Measurements from ENCODE around the gene RTN4R.
"Not testable (repeated sequence)": the region's sequence is repeated elsewhere in the genome, so short reads cannot be mapped to it uniquely, and the experiment has no call there.

Gene RTN4R

DNA sequence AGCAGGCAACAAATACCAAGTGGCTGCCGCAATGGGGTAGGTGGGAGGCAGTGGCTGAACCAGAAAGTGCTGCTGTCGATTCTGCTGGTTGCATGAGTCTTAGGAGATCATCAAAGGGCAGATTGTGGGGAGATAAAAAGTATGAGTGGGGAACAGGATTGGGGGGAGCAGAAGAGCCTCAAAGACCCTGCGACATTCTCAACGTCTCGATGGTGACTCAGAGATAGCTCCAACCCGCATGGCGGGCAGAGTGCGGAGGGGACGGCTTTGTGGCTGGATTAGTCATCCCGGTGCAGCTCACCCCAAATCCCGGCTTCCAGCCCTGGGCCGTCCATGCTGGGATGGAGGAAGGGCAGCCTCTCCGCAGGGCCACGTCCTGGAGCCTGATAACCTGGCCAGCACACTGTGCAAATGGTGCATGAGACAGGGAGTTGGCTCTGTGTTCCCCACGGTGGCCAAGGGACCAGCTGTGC, 11.6 kb upstream of the RTN4R start:
- H3K27me3 ChIP-seq (ENCODE audit: control insufficient read depth, insufficient read depth, low read length): no peaks in the 10 kb centered on the region
- H3K4me3 ChIP-seq (ENCODE audit: low read length): no peak overlapping the region
- H3K36me3 ChIP-seq (ENCODE audit: control insufficient read depth, insufficient read depth, low read length): no peaks in the 10 kb centered on the region
- H3K4me1 ChIP-seq (ENCODE audit: control insufficient read depth, insufficient read depth, low read length): no peaks in the 10 kb centered on the region
- no peak overlapping the region for H3K9ac ChIP-seq (ENCODE audit: low read length)
- H3K27ac ChIP-seq (ENCODE audit: low read depth, low read length): no peak overlapping the region

DNA sequence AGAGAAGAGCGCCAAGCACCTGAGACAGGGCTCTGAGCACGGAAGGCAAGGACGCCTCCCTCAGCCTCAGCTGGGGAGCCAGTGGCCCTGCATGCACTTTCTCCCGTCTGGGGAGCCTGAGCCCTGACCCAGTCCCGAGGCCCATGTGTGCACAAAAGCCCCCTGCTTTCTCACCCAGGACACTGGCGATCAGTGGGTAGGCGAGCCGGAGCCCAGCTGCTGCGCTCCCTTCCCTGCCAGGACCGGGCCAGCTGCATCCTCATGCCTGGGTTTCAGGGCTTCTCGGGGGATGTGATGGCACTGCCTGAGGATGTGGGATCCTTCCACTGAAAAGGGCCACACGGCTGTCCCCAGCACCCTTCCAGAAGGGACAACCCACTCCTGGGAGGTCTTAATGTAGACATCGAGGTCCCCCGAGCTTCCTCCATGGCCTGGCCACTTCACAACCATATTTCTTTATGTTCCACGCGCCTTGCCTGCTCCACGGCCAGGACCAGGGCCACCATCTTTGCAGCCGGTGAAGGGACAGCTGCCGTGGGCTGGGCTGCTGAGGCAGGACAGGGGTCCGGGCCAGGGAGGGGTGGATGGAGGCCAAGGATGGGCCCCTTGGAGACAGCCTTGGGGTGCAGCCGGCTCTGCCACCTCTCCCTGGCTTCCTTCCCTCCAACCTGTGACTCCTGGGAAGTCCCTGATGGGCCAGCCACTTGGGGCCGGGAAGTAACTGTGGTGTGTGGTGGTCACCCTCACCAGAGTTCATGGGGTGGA, 10.8 kb upstream of the RTN4R start:
- H3K4me1 ChIP-seq (ENCODE audit: control insufficient read depth, insufficient read depth, low read length); H3K27ac ChIP-seq (ENCODE audit: low read depth, low read length); H3K27me3 ChIP-seq (ENCODE audit: control insufficient read depth, insufficient read depth, low read length); H3K9ac ChIP-seq (ENCODE audit: low read length); H3K4me3 ChIP-seq (ENCODE audit: low read length); H3K36me3 ChIP-seq (ENCODE audit: control insufficient read depth, insufficient read depth, low read length): not testable (repeated sequence)

DNA sequence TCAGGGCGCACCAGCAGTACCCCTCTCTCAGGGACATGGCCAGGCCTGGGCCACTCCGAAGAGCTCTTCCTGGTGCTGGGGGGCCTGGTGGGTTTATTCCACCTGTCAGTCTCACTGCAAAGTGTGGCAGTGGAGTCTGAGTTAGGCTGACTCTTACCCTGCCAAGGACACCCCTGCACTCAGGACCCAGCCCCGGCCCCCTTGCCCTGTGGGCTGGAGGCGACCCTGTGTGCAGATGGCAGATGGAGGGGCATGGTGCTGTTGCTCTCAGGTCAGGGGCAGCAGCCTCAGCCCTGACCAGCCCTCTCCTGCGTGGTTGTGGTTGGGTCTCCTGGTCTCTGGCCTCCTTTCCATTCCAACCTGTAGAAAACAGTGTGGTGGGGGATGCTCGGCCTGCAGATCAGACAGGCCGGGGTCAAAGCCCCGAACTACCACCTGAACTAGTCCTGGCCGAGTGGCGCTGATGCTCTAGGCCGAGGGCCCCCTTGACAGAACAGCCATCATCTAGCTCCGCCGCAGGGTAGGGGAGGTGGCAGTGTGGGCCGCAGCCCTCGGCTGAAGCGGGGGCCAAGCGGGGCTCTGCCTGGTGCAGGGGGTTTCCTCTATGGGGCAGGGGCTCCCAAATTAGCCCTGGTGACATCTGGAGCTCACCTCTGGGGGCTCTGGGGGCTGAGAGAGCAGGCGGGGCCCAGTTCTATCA, 10.0 kb upstream of the RTN4R start:
- not testable (repeated sequence) for H3K9ac ChIP-seq (ENCODE audit: low read length); H3K27me3 ChIP-seq (ENCODE audit: control insufficient read depth, insufficient read depth, low read length); H3K4me1 ChIP-seq (ENCODE audit: control insufficient read depth, insufficient read depth, low read length); H3K36me3 ChIP-seq (ENCODE audit: control insufficient read depth, insufficient read depth, low read length); H3K4me3 ChIP-seq (ENCODE audit: low read length); H3K27ac ChIP-seq (ENCODE audit: low read depth, low read length)

DNA sequence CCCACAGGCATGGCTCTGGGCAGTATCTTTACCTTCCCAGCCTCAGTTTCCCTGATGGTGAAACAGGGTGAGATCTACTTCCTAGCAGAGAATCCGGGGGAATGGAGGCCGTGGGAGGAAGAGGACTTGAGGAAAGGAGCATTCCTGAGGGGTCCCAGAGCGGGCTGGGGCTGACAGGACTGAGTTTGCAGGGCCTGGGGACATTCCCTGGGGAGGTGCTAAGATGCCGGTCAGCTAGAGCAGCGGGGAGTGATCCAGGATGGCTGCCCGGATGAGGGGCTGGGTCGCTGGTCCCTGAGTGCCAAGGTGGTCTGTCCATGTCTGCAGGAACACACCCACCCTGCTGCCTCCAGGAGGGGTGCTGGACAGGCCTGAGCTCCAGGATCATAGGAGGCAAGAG, 8.3 kb upstream of the RTN4R start:
- Histone ChIP-seq H3K36me3 (ENCODE audit: control insufficient read depth, insufficient read depth, low read length) (no peaks in the 10 kb centered on the region), H3K4me3 (ENCODE audit: low read length) (no peak overlapping the region), H3K9ac (ENCODE audit: low read length) (no peak overlapping the region), H3K27me3 (ENCODE audit: control insufficient read depth, insufficient read depth, low read length) (no peaks in the 10 kb centered on the region), H3K27ac (ENCODE audit: low read depth, low read length) (no peak overlapping the region), H3K4me1 (ENCODE audit: control insufficient read depth, insufficient read depth, low read length) (no peaks in the 10 kb centered on the region)

DNA sequence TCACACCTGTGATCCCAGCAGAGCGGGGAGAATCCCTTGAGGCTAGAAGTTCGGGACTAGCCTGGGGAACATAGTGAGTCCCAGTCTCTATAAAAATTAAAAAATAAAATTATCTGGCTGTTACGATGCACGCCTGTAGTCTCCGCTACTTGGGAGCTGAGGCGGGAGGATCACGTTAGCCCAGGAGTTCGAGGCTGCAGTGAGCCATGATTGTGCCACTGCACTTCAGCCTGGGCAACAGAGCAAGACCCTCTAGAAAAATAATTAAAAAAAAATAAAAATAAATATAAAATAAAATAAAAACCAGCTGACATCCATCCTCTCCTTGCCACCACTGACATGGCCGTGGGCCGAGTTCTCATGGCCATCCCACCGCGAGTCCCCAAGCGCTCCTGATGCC, 7.7 kb upstream of the RTN4R start:
- no peak overlapping the region for H3K27ac ChIP-seq (ENCODE audit: low read depth, low read length)
- H3K9ac ChIP-seq (ENCODE audit: low read length): no peak overlapping the region
- no peaks in the 10 kb centered on the region for H3K36me3 ChIP-seq (ENCODE audit: control insufficient read depth, insufficient read depth, low read length)
- H3K4me1 ChIP-seq (ENCODE audit: control insufficient read depth, insufficient read depth, low read length): no peaks in the 10 kb centered on the region
- H3K27me3 ChIP-seq (ENCODE audit: control insufficient read depth, insufficient read depth, low read length): no peaks in the 10 kb centered on the region
- H3K4me3 ChIP-seq (ENCODE audit: low read length): no peak overlapping the region

DNA sequence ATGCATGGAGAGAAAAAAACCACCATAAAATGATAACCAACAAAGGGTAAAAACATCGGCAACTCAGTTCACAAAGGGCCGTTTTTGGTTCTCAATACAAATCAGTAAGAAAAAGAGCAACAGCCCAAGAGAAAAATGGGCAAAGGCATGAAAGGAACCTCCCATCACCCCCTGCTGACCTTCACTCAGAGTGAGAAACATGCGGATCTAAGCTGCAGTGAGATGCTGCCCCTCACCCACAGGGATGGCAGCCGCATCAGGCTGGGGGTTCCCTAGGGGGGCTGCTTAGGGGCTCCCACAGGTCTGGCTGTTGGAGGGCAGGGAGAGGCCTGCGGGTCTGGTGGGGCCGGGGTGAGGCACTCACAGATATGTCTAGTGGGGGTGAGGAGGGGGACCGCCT, 7.2 kb upstream of the RTN4R start:
- not testable (repeated sequence) for H3K36me3 ChIP-seq (ENCODE audit: control insufficient read depth, insufficient read depth, low read length); H3K27me3 ChIP-seq (ENCODE audit: control insufficient read depth, insufficient read depth, low read length); H3K9ac ChIP-seq (ENCODE audit: low read length); H3K27ac ChIP-seq (ENCODE audit: low read depth, low read length); H3K4me3 ChIP-seq (ENCODE audit: low read length); H3K4me1 ChIP-seq (ENCODE audit: control insufficient read depth, insufficient read depth, low read length)

DNA sequence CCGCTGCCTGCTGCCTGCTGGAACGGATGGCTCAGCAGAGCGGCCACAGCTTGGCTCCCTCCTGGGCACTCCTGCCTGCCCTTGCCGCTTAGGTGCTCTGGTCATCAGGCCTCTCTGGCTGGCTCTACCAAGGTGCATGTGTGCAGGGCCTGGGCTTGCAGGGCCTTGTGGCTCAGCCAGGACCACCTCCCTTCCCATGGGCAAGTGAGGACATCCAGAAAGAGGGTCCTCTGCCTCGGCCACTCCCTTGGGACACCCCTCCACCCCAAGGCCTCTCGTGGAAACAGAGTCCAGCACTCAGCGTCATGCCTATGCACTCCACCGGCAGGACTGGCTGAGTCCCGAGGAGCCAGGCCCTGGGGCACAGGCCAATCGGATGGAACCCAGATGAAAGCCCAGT, 6.3 kb upstream of the RTN4R start:
- H3K9ac ChIP-seq (ENCODE audit: low read length); H3K27me3 ChIP-seq (ENCODE audit: control insufficient read depth, insufficient read depth, low read length); H3K4me1 ChIP-seq (ENCODE audit: control insufficient read depth, insufficient read depth, low read length); H3K27ac ChIP-seq (ENCODE audit: low read depth, low read length); H3K4me3 ChIP-seq (ENCODE audit: low read length); H3K36me3 ChIP-seq (ENCODE audit: control insufficient read depth, insufficient read depth, low read length): not testable (repeated sequence)

DNA sequence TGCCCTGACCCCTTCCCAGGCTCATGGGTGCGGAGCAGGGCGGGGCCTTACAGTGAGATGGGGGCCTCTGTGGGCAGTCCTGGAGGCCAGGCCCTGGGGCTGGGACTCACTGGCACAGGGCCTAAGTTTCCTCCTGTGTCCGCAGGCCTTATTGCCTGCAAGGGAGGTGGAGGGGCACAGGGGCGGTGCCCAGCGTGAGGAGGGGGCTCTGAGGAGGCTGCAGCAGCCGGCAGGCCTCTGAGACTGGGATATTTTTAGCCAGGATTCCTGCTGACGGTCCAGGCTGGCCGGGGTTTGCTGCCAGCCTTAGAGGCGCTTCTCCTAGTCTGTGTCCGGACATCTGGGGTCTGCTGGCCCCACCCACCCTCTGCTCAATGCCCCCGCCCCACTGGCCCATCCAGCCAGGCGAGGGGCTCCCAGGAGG, 5.7 kb upstream of the RTN4R start:
- no peak overlapping the region for H3K4me3 ChIP-seq (ENCODE audit: low read length)
- H3K27ac ChIP-seq (ENCODE audit: low read depth, low read length): no peak overlapping the region
- H3K4me1 ChIP-seq (ENCODE audit: control insufficient read depth, insufficient read depth, low read length): no peaks in the 10 kb centered on the region

DNA sequence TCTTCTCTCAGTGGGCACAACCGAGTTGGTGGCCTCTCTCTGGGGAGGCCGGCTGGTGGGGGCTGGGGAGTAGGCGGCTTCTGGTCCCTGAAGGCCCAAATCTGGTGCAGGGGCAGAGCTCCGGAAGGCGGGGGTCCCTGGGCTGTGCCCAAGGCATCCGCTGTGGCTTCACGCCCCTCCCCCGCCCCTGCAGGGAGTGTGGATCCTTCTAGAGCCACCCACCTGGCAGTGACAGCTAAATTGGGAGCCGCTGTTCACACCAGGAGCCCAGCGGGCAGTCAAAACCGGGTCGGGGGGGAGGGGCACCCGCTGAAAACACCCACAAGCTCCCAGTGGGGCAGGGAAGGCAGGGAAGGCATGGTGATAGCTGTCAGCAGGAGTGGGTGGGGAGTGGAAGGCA, 4.6 kb upstream of the RTN4R start:
- H3K27me3 ChIP-seq (ENCODE audit: control insufficient read depth, insufficient read depth, low read length): peaks cover 3% of the 10 kb centered on the region
- no peaks in the 10 kb centered on the region for H3K36me3 ChIP-seq (ENCODE audit: control insufficient read depth, insufficient read depth, low read length)
- H3K4me1 ChIP-seq (ENCODE audit: control insufficient read depth, insufficient read depth, low read length): no peaks in the 10 kb centered on the region
- H3K9ac ChIP-seq (ENCODE audit: low read length): no peak overlapping the region
- H3K27ac ChIP-seq (ENCODE audit: low read depth, low read length): no peak overlapping the region
- H3K4me3 ChIP-seq (ENCODE audit: low read length): no peak overlapping the region

More for the DNA sequence above, 5.7 kb upstream of the RTN4R start:
- no peak overlapping the region for H3K9ac ChIP-seq (ENCODE audit: low read length)
- no peaks in the 10 kb centered on the region for H3K36me3 ChIP-seq (ENCODE audit: control insufficient read depth, insufficient read depth, low read length)
- H3K27me3 ChIP-seq (ENCODE audit: control insufficient read depth, insufficient read depth, low read length): peaks cover 3% of the 10 kb centered on the region

DNA sequence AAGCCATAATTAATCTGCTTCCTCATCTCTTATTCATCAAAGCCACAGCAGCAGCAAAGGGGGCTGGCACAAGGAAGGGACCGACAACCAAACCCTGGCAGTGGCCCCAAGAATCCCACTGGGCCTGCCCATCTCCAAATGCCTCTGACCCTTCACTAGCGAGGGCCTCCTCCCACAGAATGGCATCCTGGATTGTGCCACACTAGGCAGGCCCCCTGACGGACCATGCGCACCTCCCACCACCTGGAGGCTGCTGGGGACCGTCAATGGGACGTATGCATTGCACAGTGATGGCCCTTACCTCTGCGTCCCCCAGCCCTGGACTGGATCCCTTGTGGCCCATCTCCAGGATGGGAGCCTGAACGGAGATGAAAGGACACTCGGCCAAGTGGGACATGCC, 4.1 kb upstream of the RTN4R start:
- no peak overlapping the region for H3K9ac ChIP-seq (ENCODE audit: low read length)
- H3K4me1 ChIP-seq (ENCODE audit: control insufficient read depth, insufficient read depth, low read length): no peaks in the 10 kb centered on the region
- no peak overlapping the region for H3K27ac ChIP-seq (ENCODE audit: low read depth, low read length)
- H3K36me3 ChIP-seq (ENCODE audit: control insufficient read depth, insufficient read depth, low read length): no peaks in the 10 kb centered on the region
- peaks cover 3% of the 10 kb centered on the region for H3K27me3 ChIP-seq (ENCODE audit: control insufficient read depth, insufficient read depth, low read length)
- no peak overlapping the region for H3K4me3 ChIP-seq (ENCODE audit: low read length)

DNA sequence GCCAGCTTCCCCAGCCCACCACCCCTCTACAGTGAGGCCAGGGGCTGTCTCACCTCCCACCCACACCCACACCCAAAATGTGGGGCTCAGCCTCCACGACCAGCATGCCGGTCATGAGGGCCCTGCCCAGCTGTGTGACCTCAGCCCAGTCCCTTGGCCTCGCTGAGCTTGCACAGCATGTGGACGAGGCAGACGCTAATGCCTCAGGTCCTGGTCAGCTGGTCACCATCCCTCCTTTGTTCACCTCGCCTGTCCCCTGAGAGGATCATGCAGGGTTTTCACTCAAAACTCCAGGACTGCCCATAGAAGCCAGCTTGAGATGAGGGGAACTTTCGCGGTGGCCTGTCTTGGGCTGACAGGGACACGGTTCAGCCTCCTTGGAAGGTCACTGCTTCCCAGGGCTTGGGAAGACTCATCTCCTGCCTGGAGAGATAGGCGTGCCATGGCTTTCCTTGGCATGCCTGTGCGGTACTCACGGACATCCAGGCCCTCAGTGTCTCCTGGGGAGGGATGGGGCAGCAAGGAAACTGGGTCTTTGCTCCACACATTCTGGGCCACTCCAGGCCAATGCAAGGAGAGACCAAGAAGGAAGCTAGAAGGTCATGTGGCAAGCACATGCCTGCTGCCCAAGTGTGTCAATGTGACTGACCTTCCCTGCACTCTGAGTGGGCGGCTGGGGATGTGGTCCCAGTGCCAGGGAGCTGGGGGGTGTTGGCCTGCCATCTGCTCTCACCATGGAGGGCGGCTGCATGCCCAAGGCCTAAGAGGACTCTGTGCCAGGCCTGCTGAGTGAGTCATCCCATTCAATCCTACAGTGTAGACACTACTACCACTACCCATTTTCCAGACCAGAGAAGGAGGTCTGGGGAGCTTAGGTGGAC, 3.2 kb upstream of the RTN4R start:
- no peak overlapping the region for H3K27ac ChIP-seq (ENCODE audit: low read depth, low read length)
- H3K4me1 ChIP-seq (ENCODE audit: control insufficient read depth, insufficient read depth, low read length): no peaks in the 10 kb centered on the region
- H3K27me3 ChIP-seq (ENCODE audit: control insufficient read depth, insufficient read depth, low read length): peaks cover 3% of the 10 kb centered on the region
- H3K9ac ChIP-seq (ENCODE audit: low read length): no peak overlapping the region
- H3K4me3 ChIP-seq (ENCODE audit: low read length): no peak overlapping the region
- H3K36me3 ChIP-seq (ENCODE audit: control insufficient read depth, insufficient read depth, low read length): no peaks in the 10 kb centered on the region

Data from rectal smooth muscle tissue (tissue), 1 donor.